RCC 7860 (cell line): ENCODE measurements around the gene HIVEP3.

Experiments used
- DNase-seq: peaks from one replicate; pipeline ENCODE4 v3.0.0-alpha.2; 2015; ENCODE audit warnings: low spot score
- FAIRE-seq: peaks from 2 replicates; lab custom pipeline; 2012; peaks lifted over from hg19 to GRCh38; lab: Jason Lieb, UNC

Gene HIVEP3

GRCh38 chr1:41641475-41641814 is 277.3 kb downstream of the HIVEP3 start:
- FAIRE-seq: no peak
- DNase-seq: no peak

DNA sequence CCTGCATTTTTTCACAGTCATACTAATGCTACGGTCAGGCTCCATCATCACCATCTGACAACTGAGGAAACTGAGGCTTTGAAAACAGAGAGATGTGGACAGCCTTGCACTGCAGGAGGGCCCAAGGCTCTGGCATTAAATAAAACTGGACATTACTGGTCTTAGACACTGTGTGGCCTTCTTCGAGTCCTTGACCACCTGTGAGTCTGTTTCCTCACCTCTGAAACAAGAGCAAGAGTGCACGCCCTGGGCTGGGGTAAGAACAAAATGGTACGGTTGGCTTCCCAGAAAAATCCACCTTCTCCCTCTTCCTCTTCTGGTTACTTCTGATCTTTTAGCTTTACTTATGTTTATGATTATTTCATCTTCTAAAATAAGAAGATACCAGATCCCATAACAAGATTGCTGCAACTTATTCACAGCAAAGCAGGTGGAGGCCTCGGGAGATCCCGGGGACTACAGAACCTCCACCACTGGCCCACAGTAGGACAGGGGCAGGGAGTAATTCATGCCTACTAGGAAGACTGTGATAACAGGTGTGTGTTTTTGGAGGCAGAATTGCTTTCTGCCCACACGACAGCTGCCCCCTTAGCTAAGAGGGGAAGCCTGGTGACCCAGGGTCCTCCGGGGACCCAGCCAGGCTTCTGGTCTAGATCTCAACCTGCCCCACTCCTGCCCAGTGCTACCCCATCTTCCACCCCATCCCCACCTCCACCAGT is 277.8 kb downstream of the HIVEP3 start:
- DNase-seq: no peak
- FAIRE-seq: no peak

DNA sequence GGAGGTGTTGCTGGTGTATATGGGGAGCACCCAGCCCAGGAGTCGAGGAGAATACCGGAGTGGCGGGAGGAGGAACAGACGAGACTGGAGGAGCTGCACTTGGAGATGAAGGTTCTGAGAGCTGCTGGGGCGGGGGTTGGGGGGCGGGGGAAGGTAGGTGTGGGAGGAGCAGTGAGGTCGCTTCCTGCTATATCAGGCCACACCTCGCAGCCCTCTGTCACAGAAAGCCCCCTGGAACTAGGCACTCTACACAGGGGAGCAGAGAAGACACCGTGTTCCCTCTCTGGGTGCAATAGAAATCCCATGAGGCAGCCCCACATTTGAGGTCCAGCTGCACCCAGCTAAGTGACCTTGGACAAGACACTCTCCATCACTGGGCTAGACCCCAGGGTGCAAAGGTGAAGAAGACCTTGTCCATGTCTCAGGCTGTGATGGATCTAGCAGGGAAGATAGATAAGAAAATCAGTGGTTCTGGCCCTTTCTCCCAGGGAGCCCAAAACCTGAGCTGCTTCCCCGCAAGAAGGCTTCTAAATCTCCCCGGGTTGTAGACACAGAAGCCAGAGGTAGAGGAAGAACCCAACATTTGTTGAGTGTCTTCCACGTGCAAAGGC is 278.5 kb downstream of the HIVEP3 start:
- DNase-seq: no peak
- no peak for FAIRE-seq

DNA sequence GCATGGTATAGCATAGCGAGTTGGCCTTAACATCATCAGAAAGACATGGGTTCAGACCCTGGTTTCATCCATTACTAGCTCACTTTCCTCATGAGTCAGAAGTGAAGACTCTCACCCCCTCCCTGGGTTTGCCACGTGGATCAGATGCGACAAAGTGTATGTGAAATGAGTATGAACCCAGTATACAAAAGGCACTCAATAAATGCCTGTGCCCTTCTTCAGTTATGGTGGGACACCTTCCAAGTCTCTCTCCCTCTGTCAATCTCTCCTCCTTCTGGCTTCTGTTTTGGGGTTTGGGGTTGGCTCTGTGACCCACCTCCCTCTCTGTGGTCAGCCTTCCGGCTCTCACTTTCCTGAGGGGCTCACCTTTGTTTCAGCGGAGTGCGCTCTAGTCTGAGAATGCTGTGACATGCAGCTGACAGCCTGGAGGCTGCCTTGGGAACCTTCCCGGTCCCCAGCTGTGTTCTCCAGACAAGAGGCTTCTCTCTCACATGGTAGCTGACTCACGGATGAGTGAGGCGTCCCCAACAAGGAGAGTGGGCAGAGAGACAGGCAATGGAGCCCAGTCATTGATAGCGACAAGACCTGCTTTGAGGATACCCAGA is 279.3 kb downstream of the HIVEP3 start:
- FAIRE-seq: no peak
- DNase-seq: peak; percentile 36

DNA sequence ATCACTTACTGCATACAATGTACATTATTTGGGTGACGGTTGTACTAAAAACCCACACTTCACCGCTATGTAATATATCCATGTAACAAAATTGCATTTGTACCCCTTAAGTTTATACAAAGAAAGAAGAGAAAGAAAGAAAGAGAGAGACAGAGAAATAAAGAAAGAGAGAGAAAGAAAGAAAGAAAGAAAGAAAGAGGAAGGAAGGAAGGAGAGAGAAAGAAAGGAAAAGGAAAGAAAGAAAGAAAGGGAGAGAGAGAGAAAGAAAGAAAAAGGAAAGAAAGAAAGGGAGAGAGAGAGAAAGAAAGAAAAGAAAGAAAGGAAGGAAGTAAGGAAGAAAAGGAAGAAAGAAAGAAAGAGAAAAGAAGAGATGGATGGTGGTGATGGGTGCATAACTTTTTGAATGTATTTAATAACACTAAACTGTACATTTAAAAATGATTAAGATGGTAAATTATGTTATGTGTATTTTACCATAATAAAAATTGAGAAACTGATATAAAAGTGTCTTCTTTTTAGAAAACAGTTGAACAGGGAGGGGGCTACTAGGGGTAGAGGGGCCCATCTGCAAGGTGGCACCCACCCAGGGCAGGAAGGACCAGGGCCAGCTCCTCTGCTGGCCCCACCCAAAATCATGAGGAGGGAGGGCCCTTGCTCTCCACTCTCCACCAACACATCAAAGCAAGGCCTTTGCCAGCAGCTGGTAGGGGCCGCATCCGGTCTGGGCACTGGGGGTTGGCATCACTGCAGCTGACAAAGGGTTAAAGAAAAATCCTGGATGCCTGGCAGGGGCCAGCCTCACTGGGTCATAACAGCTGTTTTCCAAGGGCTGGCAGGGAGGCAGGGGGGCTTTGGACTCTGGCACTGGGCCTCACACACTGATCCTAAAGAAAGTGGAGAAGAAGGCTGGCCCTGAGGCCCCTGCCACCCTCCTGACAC is 280.4 kb downstream of the HIVEP3 start:
- no peak for FAIRE-seq
- DNase-seq: no peak

GRCh38 chr1:41637367-41637766 is 281.4 kb downstream of the HIVEP3 start:
- no peak for FAIRE-seq

DNA sequence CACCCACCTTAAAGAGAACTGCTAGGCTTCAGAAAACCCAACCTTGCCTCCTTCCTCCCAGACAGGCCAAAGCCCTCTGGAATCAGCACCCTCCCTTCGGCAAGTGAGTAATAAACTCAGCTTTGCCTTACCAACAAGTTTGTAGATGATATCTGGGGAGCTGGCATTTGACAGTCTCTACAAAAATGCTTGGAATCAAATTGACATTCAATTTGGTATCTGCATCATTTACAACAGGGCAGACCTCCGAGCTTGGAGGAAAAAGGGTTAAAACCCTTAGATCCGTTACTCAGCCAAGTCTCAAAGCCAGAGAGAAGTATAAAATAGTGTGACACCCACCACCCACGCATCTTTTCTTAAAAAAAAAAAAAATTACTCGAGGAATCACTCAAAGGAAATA is 285.0 kb downstream of the HIVEP3 start:
- DNase-seq (no peak), FAIRE-seq (no peak)

More at GRCh38 chr1:41637367-41637766, 281.4 kb downstream of the HIVEP3 start:
- DNase-seq: no peak

DNA sequence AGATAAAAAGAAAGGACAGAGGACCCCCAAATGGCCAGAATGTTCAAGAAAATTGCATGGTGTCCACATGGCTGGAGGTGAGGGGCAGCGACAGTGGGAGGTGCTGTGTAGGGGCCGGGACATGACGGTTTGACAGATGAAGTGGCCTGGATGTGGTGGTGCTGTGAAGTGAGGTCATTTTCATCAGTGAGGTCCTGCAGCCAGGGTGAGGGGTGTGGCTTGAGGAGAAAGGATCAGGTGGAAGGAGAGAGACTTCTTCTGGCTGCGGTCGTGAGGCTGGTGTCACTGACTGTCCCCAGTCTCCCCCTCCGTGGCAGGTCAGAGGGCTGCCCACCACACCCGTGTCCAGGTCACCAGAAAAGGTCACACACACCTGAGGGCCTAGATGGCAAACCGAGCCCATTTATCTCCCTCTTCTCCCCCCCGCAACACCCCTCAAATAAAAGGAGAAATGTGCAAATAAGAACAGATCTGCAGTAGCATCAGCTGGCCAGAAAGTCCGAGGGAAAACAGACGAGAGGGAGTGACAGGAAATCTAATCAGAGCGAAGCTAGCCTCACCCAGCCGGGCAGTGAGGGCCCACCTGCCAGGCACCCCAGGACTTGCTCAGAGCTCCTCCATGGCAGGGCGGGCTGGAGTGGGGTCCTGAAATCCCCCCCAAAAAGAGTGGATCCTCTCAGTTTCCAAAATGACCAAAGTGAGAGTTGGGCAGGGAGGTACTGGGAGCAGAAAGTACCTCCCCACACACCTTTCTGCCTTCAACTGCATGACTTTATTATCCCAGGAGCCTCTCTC is 285.7 kb downstream of the HIVEP3 start:
- FAIRE-seq: no peak
- no peak for DNase-seq

- no peak for DNase-seq
- no peak for FAIRE-seq
Observed at GRCh38 chr1:41631971-41632370, 286.8 kb downstream of the HIVEP3 start.

DNA sequence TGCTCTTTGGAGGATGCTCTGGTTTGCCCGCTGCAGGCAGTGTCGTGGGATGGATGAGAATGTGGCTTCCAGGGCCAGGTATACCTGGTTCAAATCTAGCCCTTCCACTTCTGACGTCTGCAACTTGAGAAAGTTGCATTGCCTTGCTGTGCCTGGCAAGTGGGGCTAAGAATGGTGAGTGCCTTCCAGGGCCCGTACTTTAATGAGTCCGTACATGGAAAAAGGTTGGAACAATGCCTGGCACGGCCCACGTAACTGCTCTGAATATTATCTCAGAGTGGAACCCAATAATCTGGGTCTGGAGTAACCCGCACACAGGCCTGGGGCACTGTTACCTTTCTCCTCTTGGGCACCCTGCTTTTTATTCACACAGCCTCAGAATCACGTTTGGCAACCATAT is 287.6 kb downstream of the HIVEP3 start:
- DNase-seq (no peak), FAIRE-seq (no peak)

- peak; percentile 42 for DNase-seq
- no peak for FAIRE-seq
Observed at GRCh38 chr1:41629571-41629970, 289.2 kb downstream of the HIVEP3 start.

GRCh38 chr1:41629141-41629540 is 289.6 kb downstream of the HIVEP3 start:
- no peak for FAIRE-seq
- DNase-seq: no peak

DNA sequence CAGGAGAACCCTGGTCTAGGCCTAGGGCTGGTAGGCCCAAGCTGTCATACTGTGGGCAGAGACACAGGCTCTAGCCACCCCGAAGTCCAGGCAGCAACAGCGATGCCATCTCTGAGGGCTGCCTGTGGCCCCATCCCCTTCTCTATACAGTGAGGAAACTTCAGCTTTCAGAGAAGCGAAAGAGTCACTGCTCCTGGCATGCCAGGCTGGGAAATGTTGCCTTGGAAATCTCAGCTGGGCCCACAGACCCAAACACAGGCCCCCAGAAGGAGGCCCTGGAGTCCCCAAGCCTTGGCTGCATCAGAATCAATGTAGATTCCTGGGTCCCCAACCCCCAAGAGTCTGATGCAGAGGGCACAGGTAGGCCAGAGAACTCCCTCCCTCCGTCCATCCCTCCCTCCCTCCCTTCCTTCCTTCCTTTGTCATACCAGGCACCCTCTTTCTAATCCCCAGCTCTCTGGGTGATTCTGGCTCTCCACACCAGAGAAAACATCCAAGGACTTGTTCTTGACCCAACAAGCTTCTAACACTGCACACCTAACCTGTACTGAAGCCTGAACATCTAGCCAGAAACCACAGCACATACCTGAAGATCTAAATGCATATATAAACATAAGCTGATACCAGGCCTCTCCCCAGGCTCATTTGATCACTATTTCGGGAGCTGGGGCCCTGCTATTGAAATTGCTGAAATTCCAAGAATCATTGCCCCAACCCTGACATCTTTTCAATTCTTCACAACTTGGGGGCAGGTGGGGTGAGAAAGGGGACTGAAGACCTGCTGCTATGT is 291.0 kb downstream of the HIVEP3 start:
- DNase-seq (no peak), FAIRE-seq (no peak)

- FAIRE-seq (peak; percentile 17), DNase-seq (peak; percentile 80)
Observed at GRCh38 chr1:41626616-41627375, 291.9 kb downstream of the HIVEP3 start.

DNA sequence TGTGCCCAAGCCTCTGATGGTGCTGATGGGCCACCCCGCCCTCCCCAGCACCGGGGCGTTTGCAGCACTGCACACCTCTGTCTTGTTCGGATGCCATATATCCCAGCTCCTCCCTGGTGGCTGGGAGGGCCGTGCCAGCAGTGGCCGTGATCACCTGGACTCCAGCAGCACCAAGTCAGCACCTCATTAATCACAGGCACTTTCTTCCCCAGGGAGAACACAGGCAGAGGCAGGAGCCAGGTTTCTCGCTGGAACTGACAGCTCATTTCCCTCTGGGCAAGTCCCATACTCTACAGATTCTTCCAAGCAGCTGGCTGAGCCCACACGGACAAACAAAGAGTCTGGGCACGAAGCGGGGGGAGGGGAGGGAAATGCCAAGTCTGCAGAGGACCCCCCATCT is 292.6 kb downstream of the HIVEP3 start:
- peak; percentile 65 for DNase-seq
- FAIRE-seq: no peak

GRCh38 chr1:41623736-41624135 is 295.0 kb downstream of the HIVEP3 start:
- no peak for FAIRE-seq
- no peak for DNase-seq

GRCh38 chr1:41622859-41623732 is 295.6 kb downstream of the HIVEP3 start:
- DNase-seq (no peak), FAIRE-seq (no peak)

DNA sequence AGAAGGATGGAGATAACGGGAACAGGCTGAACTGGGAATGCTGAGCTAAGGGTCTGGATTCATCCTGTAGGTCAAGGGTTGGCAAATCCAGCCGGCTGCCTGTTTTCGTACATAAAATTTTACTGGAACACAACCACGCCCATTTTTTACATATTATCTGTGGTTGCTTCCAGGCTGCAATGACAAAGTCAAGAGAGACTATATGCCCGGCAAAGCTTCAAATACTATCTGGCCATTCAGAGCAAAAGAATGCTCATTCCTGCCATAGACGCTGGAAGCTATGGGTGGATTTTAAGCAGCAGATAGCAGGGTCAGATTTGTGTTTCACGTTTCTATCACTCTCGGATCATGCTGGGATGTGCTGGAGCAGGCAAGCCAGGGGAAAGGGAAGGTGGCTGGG is 296.3 kb downstream of the HIVEP3 start:
- FAIRE-seq (no peak), DNase-seq (no peak)
